ENCODE results near the gene NPIPA7.
"Not testable (repeated sequence)": the region's sequence is repeated elsewhere in the genome, so short reads cannot be mapped to it uniquely, and the experiment has no call there.

Gene NPIPA7

GRCh38 chr16:16399685-16400084, 20.7 kb downstream of the NPIPA7 start:
- in situ Hi-C loops (cut with MboI; ENCODE audit: low sequenced_read_pairs); H3K9me3 ChIP-seq: not testable (repeated sequence)

GRCh38 chr16:16402333-16402732, 23.4 kb downstream of the NPIPA7 start:
- H3K36me3 ChIP-seq (replicated peaks); H3K4me1 ChIP-seq; H3K27me3 ChIP-seq (ENCODE audit: low read depth); DNase-seq (ENCODE audit: low spot score in 2 of 2); H3K4me3 ChIP-seq; in situ Hi-C loops (cut with MboI; ENCODE audit: low sequenced_read_pairs); H3K9me3 ChIP-seq: not testable (repeated sequence)

More at GRCh38 chr16:16399685-16400084, 20.7 kb downstream of the NPIPA7 start:
- not testable (repeated sequence) for H3K4me3 ChIP-seq; DNase-seq (ENCODE audit: low spot score in 2 of 2); H3K4me1 ChIP-seq; H3K36me3 ChIP-seq (replicated peaks); H3K27me3 ChIP-seq (ENCODE audit: low read depth)

- H3K4me3 ChIP-seq; in situ Hi-C loops (cut with MboI; ENCODE audit: low sequenced_read_pairs); H3K27me3 ChIP-seq (ENCODE audit: low read depth); H3K36me3 ChIP-seq (replicated peaks); H3K9me3 ChIP-seq; DNase-seq (ENCODE audit: low spot score in 2 of 2); H3K4me1 ChIP-seq: not testable (repeated sequence)
These were observed 25.3 kb downstream of the NPIPA7 start for GRCh38 chr16:16404283-16404682.

GRCh38 chr16:16405421-16405820, 26.5 kb downstream of the NPIPA7 start:
- in situ Hi-C loops (cut with MboI; ENCODE audit: low sequenced_read_pairs); H3K36me3 ChIP-seq (replicated peaks); H3K4me3 ChIP-seq; H3K9me3 ChIP-seq; H3K4me1 ChIP-seq; DNase-seq (ENCODE audit: low spot score in 2 of 2); H3K27me3 ChIP-seq (ENCODE audit: low read depth): not testable (repeated sequence)

- in situ Hi-C loops (cut with MboI; ENCODE audit: low sequenced_read_pairs); H3K4me1 ChIP-seq; H3K9me3 ChIP-seq; DNase-seq (ENCODE audit: low spot score in 2 of 2); H3K4me3 ChIP-seq; H3K27me3 ChIP-seq (ENCODE audit: low read depth); H3K36me3 ChIP-seq (replicated peaks): not testable (repeated sequence)
These were observed 29.5 kb downstream of the NPIPA7 start for GRCh38 chr16:16408430-16408829.

GRCh38 chr16:16413773-16414172, 34.8 kb downstream of the NPIPA7 start:
- in situ Hi-C loops (cut with MboI; ENCODE audit: low sequenced_read_pairs); H3K4me3 ChIP-seq; H3K9me3 ChIP-seq; H3K4me1 ChIP-seq; DNase-seq (ENCODE audit: low spot score in 2 of 2); H3K27me3 ChIP-seq (ENCODE audit: low read depth); H3K36me3 ChIP-seq (replicated peaks): not testable (repeated sequence)

GRCh38 chr16:16417071-16417470, 38.1 kb downstream of the NPIPA7 start:
- H3K4me1 ChIP-seq; DNase-seq (ENCODE audit: low spot score in 2 of 2); in situ Hi-C loops (cut with MboI; ENCODE audit: low sequenced_read_pairs); H3K9me3 ChIP-seq; H3K36me3 ChIP-seq (replicated peaks); H3K4me3 ChIP-seq; H3K27me3 ChIP-seq (ENCODE audit: low read depth): not testable (repeated sequence)

- DNase-seq (ENCODE audit: low spot score in 2 of 2); H3K27me3 ChIP-seq (ENCODE audit: low read depth); H3K9me3 ChIP-seq; H3K4me3 ChIP-seq; H3K4me1 ChIP-seq; H3K36me3 ChIP-seq (replicated peaks); in situ Hi-C loops (cut with MboI; ENCODE audit: low sequenced_read_pairs): not testable (repeated sequence)
These were observed 39.1 kb downstream of the NPIPA7 start for GRCh38 chr16:16417914-16418544.

- H3K4me1 ChIP-seq; in situ Hi-C loops (cut with MboI; ENCODE audit: low sequenced_read_pairs): not testable (repeated sequence)
These were observed 41.6 kb downstream of the NPIPA7 start for GRCh38 chr16:16420515-16420914.

GRCh38 chr16:16425146-16425545, 46.2 kb downstream of the NPIPA7 start:
- H3K9me3 ChIP-seq; DNase-seq (ENCODE audit: low spot score in 2 of 2); H3K27me3 ChIP-seq (ENCODE audit: low read depth); in situ Hi-C loops (cut with MboI; ENCODE audit: low sequenced_read_pairs); H3K4me3 ChIP-seq; H3K36me3 ChIP-seq (replicated peaks); H3K4me1 ChIP-seq: not testable (repeated sequence)

More at GRCh38 chr16:16420515-16420914, 41.6 kb downstream of the NPIPA7 start:
- DNase-seq (ENCODE audit: low spot score in 2 of 2); H3K9me3 ChIP-seq; H3K36me3 ChIP-seq (replicated peaks); H3K27me3 ChIP-seq (ENCODE audit: low read depth); H3K4me3 ChIP-seq: not testable (repeated sequence)

- H3K4me1 ChIP-seq; H3K36me3 ChIP-seq (replicated peaks); H3K9me3 ChIP-seq; H3K4me3 ChIP-seq; in situ Hi-C loops (cut with MboI; ENCODE audit: low sequenced_read_pairs); H3K27me3 ChIP-seq (ENCODE audit: low read depth); DNase-seq (ENCODE audit: low spot score in 2 of 2): not testable (repeated sequence)
These were observed 52.2 kb downstream of the NPIPA7 start for GRCh38 chr16:16431135-16431534.

- H3K4me1 ChIP-seq; H3K27me3 ChIP-seq (ENCODE audit: low read depth); H3K36me3 ChIP-seq (replicated peaks); DNase-seq (ENCODE audit: low spot score in 2 of 2); in situ Hi-C loops (cut with MboI; ENCODE audit: low sequenced_read_pairs); H3K4me3 ChIP-seq; H3K9me3 ChIP-seq: not testable (repeated sequence)
These were observed 55.8 kb downstream of the NPIPA7 start for GRCh38 chr16:16434711-16435110.

GRCh38 chr16:16441401-16441800, 62.5 kb downstream of the NPIPA7 start:
- H3K4me3 ChIP-seq; H3K9me3 ChIP-seq; H3K4me1 ChIP-seq; H3K36me3 ChIP-seq (replicated peaks); H3K27me3 ChIP-seq (ENCODE audit: low read depth); DNase-seq (ENCODE audit: low spot score in 2 of 2); in situ Hi-C loops (cut with MboI; ENCODE audit: low sequenced_read_pairs): not testable (repeated sequence)

All from HAP-1 (cell line).